Erythroblast (primary cell): ENCODE data around the gene STK39.

Experiments used
- GATA1 ChIP-seq: IDR thresholded peaks from 2 replicates; pipeline ENCODE4 v1.6.1; 2011; ENCODE audit warnings: low read depth, mild to moderate bottlenecking, control low read depth, low read length, moderate library complexity
- POLR2A ChIP-seq: IDR thresholded peaks from 2 replicates; pipeline ENCODE4 v1.6.1; 2011; ENCODE audit warnings: mild to moderate bottlenecking, low read length

- TF ChIP-seq POLR2A (no peak), GATA1 (no peak)
These were observed 65.6 kb downstream of the STK39 start for GRCh38 chr2:168181825-168182224.
